GM12801 (cell line): ENCODE data around the gene ITPR2.

Experiments
- TF ChIP-seq, protein P1 (sequence below): IDR thresholded peaks from one replicate; pipeline ENCODE4 v1.5.1; 2011; ENCODE audit warnings: control low read depth; ENCODE audit not compliant: insufficient read length; ENCODE audit errors: extremely low read depth

Gene ITPR2

DNA sequence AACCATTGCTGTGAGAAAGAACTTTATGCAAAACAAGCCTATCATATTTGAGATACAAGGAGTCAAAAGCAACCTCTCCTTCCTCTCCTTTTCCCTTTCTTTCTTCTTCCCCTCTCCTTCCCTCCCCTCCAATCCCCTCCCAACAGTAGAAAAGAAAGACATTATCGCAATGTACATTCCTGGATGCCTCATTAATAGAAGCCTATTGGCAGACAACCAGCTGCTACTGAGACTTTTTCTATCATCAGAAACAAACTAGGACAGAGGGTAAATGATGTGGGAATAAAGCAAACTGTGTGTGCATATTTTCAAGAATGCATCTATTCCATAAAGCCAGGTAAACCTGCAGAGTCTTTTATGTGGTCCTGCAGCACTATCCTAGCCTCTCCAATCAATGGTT lies 237.2 kb downstream of the ITPR2 start:
- TF ChIP-seq, protein P1, sequence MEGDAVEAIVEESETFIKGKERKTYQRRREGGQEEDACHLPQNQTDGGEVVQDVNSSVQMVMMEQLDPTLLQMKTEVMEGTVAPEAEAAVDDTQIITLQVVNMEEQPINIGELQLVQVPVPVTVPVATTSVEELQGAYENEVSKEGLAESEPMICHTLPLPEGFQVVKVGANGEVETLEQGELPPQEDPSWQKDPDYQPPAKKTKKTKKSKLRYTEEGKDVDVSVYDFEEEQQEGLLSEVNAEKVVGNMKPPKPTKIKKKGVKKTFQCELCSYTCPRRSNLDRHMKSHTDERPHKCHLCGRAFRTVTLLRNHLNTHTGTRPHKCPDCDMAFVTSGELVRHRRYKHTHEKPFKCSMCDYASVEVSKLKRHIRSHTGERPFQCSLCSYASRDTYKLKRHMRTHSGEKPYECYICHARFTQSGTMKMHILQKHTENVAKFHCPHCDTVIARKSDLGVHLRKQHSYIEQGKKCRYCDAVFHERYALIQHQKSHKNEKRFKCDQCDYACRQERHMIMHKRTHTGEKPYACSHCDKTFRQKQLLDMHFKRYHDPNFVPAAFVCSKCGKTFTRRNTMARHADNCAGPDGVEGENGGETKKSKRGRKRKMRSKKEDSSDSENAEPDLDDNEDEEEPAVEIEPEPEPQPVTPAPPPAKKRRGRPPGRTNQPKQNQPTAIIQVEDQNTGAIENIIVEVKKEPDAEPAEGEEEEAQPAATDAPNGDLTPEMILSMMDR, result no peak

DNA sequence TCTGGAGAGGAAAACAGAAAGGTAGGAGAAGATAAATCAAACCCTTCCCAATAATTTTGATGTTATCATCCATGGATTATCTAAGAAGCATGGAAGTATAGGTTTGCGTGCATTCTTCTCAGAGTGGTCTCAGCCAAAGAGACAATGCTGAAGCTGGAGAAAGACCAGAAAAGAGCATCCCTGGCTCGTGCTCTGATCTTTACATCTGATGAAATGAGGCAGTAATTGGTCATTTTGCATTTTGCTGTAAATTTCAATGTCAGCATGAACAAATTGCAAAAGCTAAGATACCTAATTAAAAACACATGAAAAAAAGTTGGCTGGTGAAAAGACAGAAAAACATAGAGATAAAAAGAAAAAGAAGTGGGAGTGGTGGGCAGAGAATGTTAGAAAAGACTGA lies 252.4 kb downstream of the ITPR2 start:
- TF ChIP-seq, protein P1, result no peak

DNA sequence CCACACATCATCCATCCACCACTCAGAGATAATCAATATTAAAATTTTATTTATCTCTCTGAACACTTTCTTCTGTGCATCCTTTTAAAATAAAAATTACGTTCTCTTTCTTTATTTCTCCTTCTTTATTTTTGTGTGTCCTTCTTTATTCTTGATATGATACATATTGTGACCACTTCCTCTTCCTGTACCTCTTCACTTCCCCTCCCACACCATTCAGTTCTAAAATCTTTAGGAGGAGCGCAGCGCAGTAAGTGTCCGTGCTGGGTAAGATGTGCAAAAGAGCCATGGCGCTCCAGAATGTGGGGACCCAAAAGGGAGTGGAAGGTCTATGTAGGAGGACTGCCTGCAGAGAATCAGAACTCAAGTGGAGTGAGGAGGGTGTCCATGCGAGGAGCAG lies 256.7 kb downstream of the ITPR2 start:
- TF ChIP-seq, protein P1, result no peak

DNA sequence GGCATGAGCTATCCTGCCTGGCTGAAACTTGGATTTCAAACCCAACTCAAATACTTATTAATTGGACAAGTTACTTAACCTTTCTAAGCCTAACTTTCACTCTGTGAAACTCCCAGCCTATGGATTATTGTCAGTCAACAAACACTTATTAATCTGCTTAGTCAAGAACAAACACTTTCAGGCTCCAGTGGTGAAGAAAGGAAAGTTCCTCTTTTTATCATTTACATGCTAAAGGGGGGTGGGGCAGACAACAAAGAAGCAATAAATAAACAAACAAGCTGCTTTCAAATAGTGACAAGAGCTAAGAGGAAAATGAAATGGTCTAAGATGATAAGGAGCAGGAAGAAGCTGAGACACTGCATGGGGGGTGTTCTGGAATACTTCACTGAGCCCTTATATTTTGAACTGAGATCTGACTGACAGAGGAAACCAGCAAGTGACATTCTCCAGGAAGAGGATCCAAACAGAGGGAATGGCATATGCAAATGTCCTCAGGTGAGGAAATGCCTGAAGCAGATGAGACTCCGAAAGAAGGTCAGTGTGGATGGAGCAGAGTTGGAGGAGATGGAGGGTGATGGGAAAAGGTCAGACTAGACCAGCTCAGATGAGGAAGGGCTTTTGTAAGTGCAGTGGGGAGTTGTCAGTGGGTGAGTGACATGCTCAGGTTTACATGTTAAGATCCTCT lies 259.6 kb downstream of the ITPR2 start:
- TF ChIP-seq, protein P1, result no peak

DNA sequence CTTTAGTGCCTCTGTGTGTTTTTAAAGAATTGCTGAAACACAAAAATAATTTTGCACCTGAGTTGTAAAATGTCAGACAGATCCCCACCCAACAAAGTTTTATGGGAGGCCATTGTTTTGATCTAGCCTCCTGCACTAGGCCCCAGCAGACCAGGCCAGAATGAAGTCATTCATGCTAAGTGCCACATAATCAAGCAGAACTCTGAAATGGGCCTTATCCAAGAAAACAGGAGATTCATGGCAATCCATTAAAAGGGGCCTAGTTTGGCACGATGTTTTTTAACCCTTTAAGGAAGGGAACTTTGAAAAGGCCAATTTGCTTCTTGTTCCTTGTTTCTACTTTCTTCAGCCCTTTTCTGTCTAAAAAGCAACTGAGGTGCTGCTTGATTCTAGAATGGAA lies 260.9 kb downstream of the ITPR2 start:
- TF ChIP-seq, protein P1, result no peak

DNA sequence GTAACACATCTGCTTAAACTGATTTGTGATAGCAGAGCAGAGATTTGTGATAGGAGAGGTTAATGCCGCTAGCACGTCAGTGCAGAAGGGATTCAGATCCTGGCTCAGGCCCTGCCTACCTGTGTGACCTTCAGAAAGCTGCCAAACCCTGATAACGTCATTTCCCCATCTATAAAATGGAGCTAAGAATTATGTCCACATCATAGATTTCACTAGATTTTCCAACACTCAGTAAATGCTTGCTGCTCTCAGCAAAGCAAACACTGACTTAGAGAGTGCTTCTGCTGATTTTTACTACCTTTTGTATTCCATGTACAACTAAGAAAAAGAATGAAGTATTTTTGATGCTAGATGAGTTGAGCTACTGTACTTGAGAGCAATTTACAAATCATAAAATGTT lies 261.4 kb downstream of the ITPR2 start:
- TF ChIP-seq, protein P1, result no peak

DNA sequence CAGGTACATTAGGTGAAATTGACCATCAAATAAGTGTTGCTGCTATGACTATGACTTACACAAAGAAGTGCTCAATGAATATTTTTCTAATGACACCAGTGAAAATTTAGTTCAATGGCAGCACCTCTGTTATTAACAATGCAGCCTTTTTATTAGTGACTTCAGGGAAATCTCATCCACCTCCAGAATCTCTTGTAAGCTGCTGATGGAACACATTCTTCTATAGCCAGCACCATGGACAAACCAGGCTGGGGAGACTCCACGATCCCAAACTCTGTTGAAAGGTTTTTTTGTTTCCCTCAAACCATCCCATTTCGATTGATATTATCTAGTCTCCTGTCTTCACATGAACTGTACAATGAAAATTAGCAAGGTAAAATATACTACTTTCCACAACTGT lies 265.9 kb downstream of the ITPR2 start:
- TF ChIP-seq, protein P1, result no peak
